ENCODE results near the gene VSIG8.

- TF ChIP-seq CTCF (IDR thresholded peaks at IDR 0.05; ENCODE audit: insufficient read depth, low read length), result no peak
- TF ChIP-seq POLR2AphosphoS5 (IDR thresholded peaks at IDR 0.05; ENCODE audit: low read depth), result no peak
These were observed 39.1 kb downstream of the VSIG8 start for GRCh38 chr1:159823406-159823805.
